H9 (cell line): Measurements from ENCODE around the gene CBLB. TPM values are rescaled to one million over a fixed set of nuclear protein-coding genes. Genes with fewer than 3 reads are reported as not detected.

Source experiments
- DNase-seq: peaks from one replicate; pipeline ENCODE4 v3.0.0-alpha.2; 2017
- H2AFZ ChIP-seq: one replicate; pipeline ENCODE4 v1.6.1; 2013; ENCODE audit warnings: mild to moderate bottlenecking, low read length, control low read depth, moderate library complexity
- H2AK5ac ChIP-seq: 2 replicates; pipeline ENCODE4 v1.6.1; 2013; ENCODE audit warnings: low read length, control low read depth, mixed read lengths; ENCODE audit not compliant: insufficient read length
- H2BK120ac ChIP-seq: one replicate; pipeline ENCODE4 v1.6.1; 2013; ENCODE audit warnings: low read depth, mild to moderate bottlenecking, low read length, control low read depth, inconsistent platforms; ENCODE audit not compliant: poor library complexity, severe bottlenecking
- H2BK12ac ChIP-seq: 2 replicates; pipeline ENCODE4 v1.6.1; 2013; ENCODE audit warnings: low read length, control low read depth, mixed read lengths, low read depth; ENCODE audit not compliant: insufficient read length
- H2BK15ac ChIP-seq: 2 replicates; pipeline ENCODE4 v1.6.1; 2013; ENCODE audit warnings: low read depth, low read length, control low read depth
- H2BK20ac ChIP-seq: one replicate; pipeline ENCODE4 v1.6.1; 2013; ENCODE audit warnings: low read depth, mild to moderate bottlenecking, low read length, control low read depth, inconsistent platforms; ENCODE audit not compliant: poor library complexity, severe bottlenecking
- H2BK5ac ChIP-seq: 2 replicates; pipeline ENCODE4 v1.6.1; 2013; ENCODE audit warnings: low read length, control low read depth, mixed read lengths; ENCODE audit not compliant: insufficient read length
- H3K14ac ChIP-seq: 2 replicates; pipeline ENCODE4 v1.6.1; 2013; ENCODE audit warnings: low read length, control low read depth; ENCODE audit not compliant: insufficient read depth
- H3K18ac ChIP-seq: 2 replicates; pipeline ENCODE4 v1.6.1; 2013; ENCODE audit warnings: low read depth, mild to moderate bottlenecking, mixed read lengths, low read length, control low read depth; ENCODE audit not compliant: insufficient read length
- H3K23ac ChIP-seq: 2 replicates; pipeline ENCODE4 v1.6.1; 2013; ENCODE audit warnings: low read length, control low read depth, mixed read lengths, low read depth; ENCODE audit not compliant: insufficient read length
- H3K23me2 ChIP-seq: 2 replicates; pipeline ENCODE4 v1.6.1; 2013; ENCODE audit warnings: low read depth, mild to moderate bottlenecking, mixed read lengths, low read length, control low read depth; ENCODE audit not compliant: insufficient read length, poor library complexity, severe bottlenecking
- H3K27ac ChIP-seq: 2 replicates; pipeline ENCODE4 v1.5.1; 2013; ENCODE audit warnings: low read length, control low read depth, mixed read lengths, low read depth; ENCODE audit not compliant: insufficient read length
- H3K27me3 ChIP-seq: 2 replicates; pipeline ENCODE4 v1.6.1; 2013; ENCODE audit warnings: low read length, control low read depth, inconsistent platforms; ENCODE audit not compliant: insufficient read depth
- H3K4ac ChIP-seq: 2 replicates; pipeline ENCODE4 v1.6.1; 2013; ENCODE audit warnings: low read depth, mild to moderate bottlenecking, control low read depth, inconsistent platforms, low read length, moderate library complexity
- H3K4me1 ChIP-seq: 2 replicates; pipeline ENCODE4 v1.6.1; 2013; ENCODE audit warnings: low read length, control low read depth, inconsistent platforms; ENCODE audit not compliant: insufficient read depth
- H3K4me2 ChIP-seq: 2 replicates; pipeline ENCODE4 v1.6.1; 2013; ENCODE audit warnings: low read length, control low read depth, mixed read lengths; ENCODE audit not compliant: insufficient read length, insufficient read depth
- H3K56ac ChIP-seq: 2 replicates; pipeline ENCODE4 v1.6.1; 2013; ENCODE audit warnings: low read depth, mild to moderate bottlenecking, mixed read lengths, low read length, control low read depth; ENCODE audit not compliant: insufficient read length
- H3K79me1 ChIP-seq: 2 replicates; pipeline ENCODE4 v1.6.1; 2013; ENCODE audit warnings: low read depth, mild to moderate bottlenecking, moderate library complexity, low read length, control low read depth, inconsistent platforms; ENCODE audit not compliant: insufficient read depth, poor library complexity, severe bottlenecking
- H3K79me2 ChIP-seq: 2 replicates; pipeline ENCODE4 v1.6.1; 2013; ENCODE audit warnings: low read length, control low read depth, inconsistent platforms; ENCODE audit not compliant: insufficient read depth
- H3K9ac ChIP-seq: 2 replicates; pipeline ENCODE4 v1.6.1; 2013; ENCODE audit warnings: low read length, control low read depth, mixed read lengths; ENCODE audit not compliant: insufficient read length; ENCODE audit errors: extremely low read depth
- H3K9me3 ChIP-seq: one replicate; pipeline ENCODE4 v1.6.1; 2013; ENCODE audit warnings: low read depth, low read length, inconsistent platforms; ENCODE audit not compliant: control insufficient read depth
- H3T11ph ChIP-seq: one replicate; pipeline ENCODE4 v1.6.1; 2013; ENCODE audit warnings: mild to moderate bottlenecking, low read length, control low read depth, inconsistent platforms
- H4K20me1 ChIP-seq: one replicate; pipeline ENCODE4 v1.6.1; 2013; ENCODE audit not compliant: control insufficient read depth, insufficient read length, insufficient read depth
- H4K5ac ChIP-seq: 2 replicates; pipeline ENCODE4 v1.6.1; 2013; ENCODE audit warnings: low read depth, mild to moderate bottlenecking, mixed read lengths, low read length, control low read depth; ENCODE audit not compliant: insufficient read length
- H4K8ac ChIP-seq: replicated peaks from 2 replicates; pipeline ENCODE4 v1.6.1; 2013; ENCODE audit warnings: low read length, control low read depth, mixed read lengths, low read depth; ENCODE audit not compliant: insufficient read length
- H4K91ac ChIP-seq: 2 replicates; pipeline ENCODE4 v1.6.1; 2013; ENCODE audit warnings: low read depth, mild to moderate bottlenecking, moderate library complexity, mixed read lengths, low read length, control low read depth; ENCODE audit not compliant: insufficient read length
- H3K27ac Mint-ChIP-seq, 3 experiments: 2 replicates in 2 of 3; 3 replicates in 1 of 3; pipeline ENCODE4 v1.8.0; 2020 to 2021; ENCODE audit warnings: mixed read lengths in 3 of 3, mild to moderate bottlenecking in 1 of 3, moderate library complexity in 1 of 3
- H3K27me3 Mint-ChIP-seq: 2 replicates; pipeline ENCODE4 v1.8.0; 2021; ENCODE audit warnings: low read depth, mild to moderate bottlenecking, moderate library complexity, mixed read lengths
- H3K36me3 Mint-ChIP-seq, 3 experiments: 2 replicates in 2 of 3; 3 replicates in 1 of 3; pipeline ENCODE4 v1.8.0; 2020 to 2021; ENCODE audit warnings: low read depth in 3 of 3, mixed read lengths in 3 of 3; ENCODE audit not compliant: insufficient read depth in 1 of 3
- H3K4me1 Mint-ChIP-seq, 2 experiments: 2 replicates each; pipeline ENCODE4 v1.8.0; 2020; ENCODE audit warnings: mixed read lengths in 2 of 2
- H3K4me3 Mint-ChIP-seq, 2 experiments: 2 replicates in 1 of 2; 3 replicates in 1 of 2; pipeline ENCODE4 v1.8.0; 2020 to 2021; ENCODE audit warnings: mild to moderate bottlenecking in 2 of 2, mixed read lengths in 2 of 2, moderate library complexity in 1 of 2
- H3K9me3 Mint-ChIP-seq, 2 experiments: 2 replicates in 1 of 2; 3 replicates in 1 of 2; pipeline ENCODE4 v1.8.0; 2020; ENCODE audit warnings: mild to moderate bottlenecking in 2 of 2, mixed read lengths in 2 of 2, moderate library complexity in 1 of 2
- CTCF ChIP-seq: fragments of 200-600 bp; sonication (generic); conservative IDR thresholded peaks from 3 replicates; pipeline ENCODE4 v1.8.0; 2021; ENCODE audit warnings: antibody characterized with exemption, mild to moderate bottlenecking
- WGBS: extraction: QIAGEN DNeasy Blood & Tissue Kit; methylation state at CpG from one replicate; pipeline ENCODE4 v1.1.7; 2013; ENCODE audit warnings: missing lambda C conversion rate, low lambda C conversion rate, mixed read lengths; ENCODE audit not compliant: insufficient read length; ENCODE audit errors: extremely low coverage; 5-methylcytosine and 5-hydroxymethylcytosine counted together
- total RNA-seq: library from RNA; stranded (reverse); gene quantifications from 2 replicates; pipeline ENCODE4 v1.2.1, GENCODE V29; 2021

The CBLB gene
- total RNA-seq, 1 experiment from 2014 or later: 25.7 TPM

DNA sequence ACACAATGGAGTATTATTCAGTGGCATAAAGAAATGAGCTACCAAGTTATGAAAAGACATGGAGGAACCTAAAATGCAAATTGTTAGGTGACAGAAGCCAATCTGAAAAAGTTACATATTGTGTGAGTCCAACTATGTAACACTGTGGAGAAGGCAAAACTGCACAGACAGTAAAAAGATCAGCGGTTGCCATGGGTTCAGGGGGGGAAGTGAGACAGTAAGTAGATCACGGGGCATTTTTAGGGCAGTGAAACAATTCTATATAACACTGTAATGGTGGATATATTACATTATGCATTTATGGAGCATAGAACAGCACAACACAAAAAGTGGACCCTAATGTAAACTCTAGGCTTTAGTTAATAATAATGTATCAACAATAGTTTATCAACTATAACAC is 17.6 kb downstream of the CBLB start:
- no peak overlapping the region for H3K18ac ChIP-seq
- TF ChIP-seq CTCF: no peak

More for the DNA sequence above, 17.6 kb downstream of the CBLB start:
- no peak overlapping the region for H3K27ac Mint-ChIP-seq
- peaks cover 11 to 33% (median 21%) of the 10 kb centered on the region in 3 experiments; a peak in 6 of 7 replicates for H3K36me3 Mint-ChIP-seq
- Histone ChIP-seq H3K4me1 (no peaks in the 10 kb centered on the region), H4K8ac (no peak overlapping the region), H3K27ac (no peak overlapping the region), H2AK5ac (no peak overlapping the region), H3K27me3 (no peaks in the 10 kb centered on the region), H3K79me1 (peaks cover 3% of the 10 kb centered on the region), H4K5ac (no peak overlapping the region), H2BK20ac (no peak overlapping the region), H2BK12ac (no peak overlapping the region), H3K79me2 (no peaks in the 10 kb centered on the region), H3K14ac (no peak overlapping the region), H3K9ac (no peak overlapping the region), H3K56ac (no peak overlapping the region), H3K9me3 (no peaks in the 10 kb centered on the region), H3K4ac (no peak overlapping the region), H2BK15ac (no peak overlapping the region), H4K20me1 (no peaks in the 10 kb centered on the region), H3K23me2 (no peaks in the 10 kb centered on the region), H2BK120ac (no peak overlapping the region), H2BK5ac (no peak overlapping the region), H4K91ac (no peak overlapping the region), H3K4me2 (no peak overlapping the region), H2AFZ (no peak overlapping the region), H3T11ph (no peak overlapping the region), H3K23ac (no peak overlapping the region)
- no peaks in the 10 kb centered on the region for H3K27me3 Mint-ChIP-seq
- H3K4me3 Mint-ChIP-seq: no peak overlapping the region
- no CpG with 5 or more reads among the region's 2 CpGs for WGBS
- H3K4me1 Mint-ChIP-seq: peaks cover 0 to 6% of the 10 kb centered on the region in 2 experiments; a peak in 3 of 4 replicates
- no peaks in the 10 kb centered on the region for H3K9me3 Mint-ChIP-seq
- no peak for DNase-seq
